GM21447 (cell line): ENCODE results near the gene SCNN1A.

Experiments used
- ATAC-seq: cut with Tn5 transposase; IDR thresholded peaks from one replicate; pipeline ENCODE4 v1.9.1; 2021; ENCODE audit not compliant: unreplicated experiment

The SCNN1A gene

DNA sequence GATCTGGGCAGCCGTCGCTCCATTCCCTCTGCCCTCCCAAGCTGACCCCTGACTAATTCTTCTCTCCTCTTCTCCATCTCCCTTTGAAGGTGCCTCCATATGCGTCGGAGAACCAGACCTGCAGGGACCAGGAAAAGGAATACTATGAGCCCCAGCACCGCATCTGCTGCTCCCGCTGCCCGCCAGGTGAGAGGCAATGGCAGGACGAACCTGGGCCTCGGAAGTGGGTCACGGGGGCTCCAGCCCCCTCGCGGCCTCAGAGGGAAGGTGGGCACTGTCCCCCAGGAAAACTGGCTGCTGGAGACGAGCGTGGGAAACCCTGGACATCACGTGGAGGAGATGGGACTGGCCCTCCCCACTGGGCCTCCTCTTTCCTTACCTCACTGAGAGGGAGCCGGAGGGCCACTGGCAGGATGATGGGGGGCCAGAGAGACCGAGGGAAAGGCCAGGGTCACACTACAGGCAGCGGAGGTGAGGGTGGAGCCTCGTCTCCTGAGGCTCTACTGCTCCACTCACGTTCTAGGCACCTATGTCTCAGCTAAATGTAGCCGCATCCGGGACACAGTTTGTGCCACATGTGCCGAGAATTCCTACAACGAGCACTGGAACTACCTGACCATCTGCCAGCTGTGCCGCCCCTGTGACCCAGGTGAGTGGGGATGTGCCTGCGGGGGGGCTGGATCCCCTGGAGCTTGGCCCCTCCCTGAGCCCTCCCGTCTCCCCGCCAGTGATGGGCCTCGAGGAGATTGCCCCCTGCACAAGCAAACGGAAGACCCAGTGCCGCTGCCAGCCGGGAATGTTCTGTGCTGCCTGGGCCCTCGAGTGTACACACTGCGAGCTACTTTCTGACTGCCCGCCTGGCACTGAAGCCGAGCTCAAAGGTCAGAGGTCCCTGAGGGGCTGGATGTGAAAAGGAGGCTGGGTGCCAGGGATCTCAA lies 9.4 kb upstream of the SCNN1A start:
- ATAC-seq = no peak

DNA sequence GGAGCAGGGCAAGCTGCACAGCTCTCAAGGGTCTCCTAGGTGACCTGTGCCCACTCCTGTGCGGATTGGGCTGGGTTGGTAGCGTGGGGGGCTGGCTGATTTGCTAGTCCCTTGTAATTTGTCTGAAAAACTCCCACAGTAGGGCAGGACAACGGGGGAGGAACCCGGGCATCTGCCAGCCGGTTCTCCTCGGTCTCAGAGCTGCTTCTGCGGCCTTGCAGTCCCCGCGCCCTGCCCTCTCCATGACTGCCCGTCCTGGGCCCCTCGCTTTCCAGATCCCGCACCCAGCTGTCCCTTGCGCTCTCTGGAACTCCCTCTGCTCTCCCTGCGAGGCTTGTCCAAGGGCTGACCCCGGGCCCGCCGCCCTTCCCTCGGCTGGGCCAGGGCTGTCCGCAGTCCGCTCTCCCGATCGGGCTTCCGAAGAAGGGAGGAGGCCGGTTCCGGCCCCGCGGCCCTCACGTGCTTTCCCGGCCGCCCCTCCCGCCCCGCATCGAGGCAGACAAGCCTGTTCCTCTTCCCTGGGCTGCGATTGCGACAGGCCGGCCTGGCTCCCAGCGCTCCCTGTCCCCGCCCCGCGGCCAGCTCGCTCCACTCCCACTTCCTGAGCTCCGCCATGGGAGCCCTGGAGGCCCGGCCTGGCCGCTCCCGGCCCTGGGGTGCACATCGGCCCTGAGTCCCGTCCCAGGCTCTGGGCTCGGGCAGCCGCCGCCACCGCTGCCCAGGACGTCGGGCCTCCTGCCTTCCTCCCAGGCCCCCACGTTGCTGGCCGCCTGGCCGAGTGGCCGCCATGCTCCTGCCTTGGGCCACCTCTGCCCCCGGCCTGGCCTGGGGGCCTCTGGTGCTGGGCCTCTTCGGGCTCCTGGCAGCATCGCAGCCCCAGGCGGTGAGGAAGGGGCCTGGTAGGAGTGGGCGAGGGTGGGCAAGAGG lies 8.5 kb upstream of the SCNN1A start, which contains the start of gene LTBR:
TSS of gene LTBR (plus strand) at position 591 of the 927 bp plus-strand sequence. CDS start at position 788, 197 bp downstream.
- no peak for ATAC-seq

DNA sequence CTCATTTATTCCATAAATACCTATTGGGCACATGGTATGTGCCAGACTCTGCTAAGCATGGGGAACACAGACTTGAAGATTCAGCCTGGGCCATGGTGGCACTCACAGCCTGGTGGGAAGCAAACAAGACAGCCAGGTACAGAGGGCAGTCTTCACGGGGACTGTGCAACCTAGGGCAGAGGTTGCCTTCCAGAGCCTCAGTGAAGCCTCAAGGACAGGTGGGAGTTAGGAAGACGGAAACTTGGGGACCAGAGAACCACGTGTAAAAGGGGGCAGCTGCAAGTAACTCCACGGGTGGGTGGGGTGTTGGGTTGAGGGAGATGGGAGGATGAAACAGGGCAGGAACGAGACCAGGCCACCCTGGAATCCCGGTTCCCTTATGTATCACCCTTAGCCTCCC lies 7.6 kb upstream of the SCNN1A start:
- ATAC-seq = no peak

DNA sequence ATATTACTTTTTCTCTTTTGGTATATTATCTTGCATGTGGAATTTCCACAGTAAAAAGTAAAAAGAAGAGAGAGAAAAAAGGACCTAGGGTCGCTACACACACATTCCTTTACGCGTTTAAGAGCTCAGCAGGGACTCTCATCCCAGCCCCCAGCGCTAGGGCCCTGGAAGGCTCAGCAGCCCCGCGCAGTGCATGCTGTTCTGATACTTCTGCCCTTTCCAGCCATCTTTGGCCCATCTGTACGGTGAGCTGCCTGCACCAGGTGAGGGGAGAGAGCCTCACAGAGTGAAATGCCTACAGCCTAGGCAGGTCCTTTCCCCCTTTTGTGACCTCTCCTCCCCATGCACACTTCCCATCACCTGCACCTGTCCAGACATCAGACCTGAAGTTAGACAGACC lies 7.0 kb upstream of the SCNN1A start:
- ATAC-seq = no peak

DNA sequence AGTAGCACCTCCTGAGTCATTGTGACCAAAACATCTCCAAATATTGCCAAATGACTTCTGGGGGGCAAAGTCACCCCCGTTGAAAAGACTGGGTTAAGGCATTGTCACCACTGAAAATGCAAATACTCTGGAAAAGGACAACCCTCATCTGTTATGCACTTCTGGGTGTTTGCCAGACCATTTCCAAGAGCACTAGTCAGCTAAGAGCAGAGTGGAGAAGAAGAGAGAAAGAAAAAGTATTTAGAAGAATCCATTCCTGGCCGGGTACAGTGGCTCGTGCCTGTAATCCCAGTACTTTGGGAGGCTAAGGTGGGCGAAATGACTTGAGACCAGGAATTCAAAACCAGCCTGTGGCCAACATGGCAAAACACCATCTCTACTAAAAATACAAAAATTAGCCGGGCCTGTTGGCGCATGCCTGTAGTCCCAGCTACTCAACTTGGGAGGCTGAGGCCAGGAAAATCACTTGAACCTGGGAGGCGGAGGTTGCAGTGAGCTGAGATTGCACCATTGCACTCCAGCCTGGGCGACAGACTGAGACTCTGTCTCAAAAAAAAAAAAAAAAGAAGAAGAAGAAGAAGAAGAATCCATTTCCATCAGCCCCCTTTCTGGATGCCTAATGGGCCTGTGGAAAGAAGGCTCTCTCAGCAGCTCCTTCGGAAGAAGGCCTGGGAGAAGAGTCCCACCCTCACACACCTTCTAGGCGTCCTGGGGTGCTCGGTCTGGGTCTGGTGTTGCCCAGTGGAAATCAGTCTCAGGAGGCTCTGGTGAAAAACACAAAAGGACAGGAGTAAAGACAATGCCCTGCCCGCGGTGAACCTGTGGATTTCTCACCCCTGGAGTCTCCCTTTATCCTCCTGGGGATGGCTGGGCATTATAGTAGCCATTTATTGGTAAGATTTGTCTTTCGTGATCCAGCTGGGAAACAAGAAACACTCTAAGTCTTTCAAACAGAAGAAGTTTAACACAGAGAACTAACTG lies 5.1 kb upstream of the SCNN1A start:
- no peak for ATAC-seq

DNA sequence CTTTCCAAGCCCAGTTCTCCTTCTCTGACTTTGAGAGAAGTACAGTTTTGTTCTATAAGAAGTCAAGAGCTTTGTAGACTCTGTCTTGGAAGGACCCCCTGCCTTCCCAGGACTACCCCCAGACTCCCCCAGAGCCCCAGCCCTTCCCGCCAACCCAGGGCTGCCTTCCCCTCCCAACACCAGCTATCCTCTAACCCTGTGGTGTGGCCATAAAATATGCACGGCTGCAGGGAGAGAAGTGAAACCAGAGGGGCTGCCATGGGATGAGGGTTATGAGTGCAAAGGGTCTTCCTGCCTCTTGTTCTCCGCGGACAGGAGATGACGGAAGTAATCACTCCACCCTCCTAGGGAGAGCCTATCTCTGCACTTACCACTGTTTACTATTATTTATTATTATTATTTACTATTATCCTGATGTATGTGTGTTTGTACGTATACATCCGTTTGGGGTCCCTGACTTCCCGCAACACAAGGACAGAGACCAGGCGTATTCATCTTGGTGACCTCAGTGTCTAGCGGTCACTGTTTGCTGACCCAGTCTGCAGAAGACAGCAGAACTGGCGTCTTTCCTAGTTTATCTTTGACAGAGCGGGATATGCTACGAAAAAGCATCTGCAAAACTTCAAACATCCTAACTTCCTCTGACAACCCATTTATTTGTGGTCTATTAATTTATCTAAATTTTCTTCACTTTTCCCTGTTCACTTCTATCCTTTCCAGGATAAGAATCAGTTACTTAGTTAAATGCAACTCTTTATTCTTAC lies 3.5 kb upstream of the SCNN1A start:
- no peak for ATAC-seq

DNA sequence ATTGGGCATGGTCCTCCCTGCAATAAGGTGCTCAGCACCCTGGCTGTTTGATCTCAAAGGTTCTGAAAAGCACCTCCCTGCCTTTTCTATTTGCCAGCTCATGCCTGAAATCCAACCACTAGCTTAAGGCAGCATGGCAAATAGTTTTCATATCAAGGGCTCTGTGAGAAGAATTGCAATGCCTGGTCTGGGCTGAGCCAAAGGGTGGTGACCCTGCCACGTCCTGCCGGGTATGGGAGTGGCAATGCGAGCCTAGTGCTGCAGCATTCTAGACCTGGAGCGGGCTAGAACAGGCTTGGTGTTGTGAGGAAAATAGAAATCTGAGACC lies 2.3 kb upstream of the SCNN1A start:
- no peak for ATAC-seq

DNA sequence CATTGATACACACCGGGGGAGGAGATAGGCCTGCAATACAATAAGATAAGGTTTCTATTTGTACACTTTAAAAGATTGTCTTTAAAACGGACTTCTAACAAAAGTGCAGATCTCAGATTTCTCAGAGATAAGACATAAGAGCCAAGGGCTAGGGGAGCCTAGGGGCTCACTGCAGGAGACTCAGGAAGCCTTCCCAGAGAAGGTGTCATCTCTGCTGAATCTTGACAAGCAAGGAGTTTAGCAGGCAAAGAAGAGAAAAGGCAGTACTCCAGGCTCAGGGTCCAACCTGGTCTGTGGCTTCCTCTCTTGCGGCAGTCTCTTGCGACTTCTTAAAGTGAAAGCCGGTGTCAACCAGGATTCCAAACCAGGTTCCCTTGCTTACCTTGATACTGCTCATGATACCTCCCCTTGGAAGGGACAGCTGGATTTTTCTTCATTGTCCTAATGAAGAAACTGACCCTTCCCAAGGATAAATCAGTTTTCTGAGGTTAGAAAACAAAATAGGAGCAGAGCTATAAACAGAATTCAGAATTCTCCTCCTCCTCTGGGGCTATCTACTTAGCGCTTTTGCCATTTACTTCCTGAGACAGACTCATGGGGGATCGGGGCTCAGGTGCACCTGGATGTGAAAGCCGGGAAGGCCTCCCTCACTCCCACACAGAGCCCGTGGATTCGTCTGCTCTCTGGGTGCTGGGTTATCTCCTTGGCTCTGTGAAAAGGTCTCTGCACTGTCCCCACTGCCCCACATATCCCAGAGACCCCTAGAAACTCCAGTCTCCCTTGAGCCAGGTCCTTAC lies 1.7 kb upstream of the SCNN1A start:
- no peak for ATAC-seq

DNA sequence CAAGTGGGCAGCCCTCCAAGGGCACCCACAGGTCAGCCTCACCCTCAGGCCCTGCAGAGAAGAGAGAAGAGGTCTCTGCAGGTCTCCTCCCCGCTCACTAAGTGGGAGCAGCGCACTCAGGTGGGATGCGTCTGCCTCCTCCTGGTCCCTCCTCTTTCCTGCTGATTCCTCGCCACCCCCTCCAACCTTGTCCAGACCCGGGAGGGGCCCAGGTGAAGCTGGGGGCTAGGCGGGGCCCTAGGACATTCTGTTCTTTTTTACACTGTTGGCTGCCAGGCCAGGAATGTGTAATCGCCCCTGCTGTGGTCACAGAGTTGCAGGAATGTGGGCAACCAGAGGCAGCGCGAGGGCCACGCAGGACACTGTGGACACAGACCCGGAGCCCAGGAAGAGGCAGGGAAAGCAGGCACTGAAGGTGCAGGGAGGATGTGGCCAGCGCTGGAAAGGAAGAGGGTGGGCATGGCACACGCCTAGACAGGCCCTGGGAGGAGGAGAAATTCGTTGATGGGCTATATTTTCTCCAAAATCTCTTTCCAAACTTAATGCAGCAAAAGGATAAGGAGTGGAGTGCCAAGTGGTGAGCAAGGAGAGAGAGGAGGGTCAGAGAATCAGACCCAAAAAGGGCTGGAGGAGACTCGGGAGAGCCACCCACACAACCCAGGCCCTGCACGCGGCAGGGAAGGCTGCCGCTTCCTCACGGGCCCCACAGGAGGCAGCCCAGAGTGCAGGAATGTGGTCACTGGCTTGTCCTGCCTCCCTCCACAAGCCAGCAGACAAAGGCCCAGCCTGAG lies 911 bp upstream of the SCNN1A start:
- no peak for ATAC-seq

DNA sequence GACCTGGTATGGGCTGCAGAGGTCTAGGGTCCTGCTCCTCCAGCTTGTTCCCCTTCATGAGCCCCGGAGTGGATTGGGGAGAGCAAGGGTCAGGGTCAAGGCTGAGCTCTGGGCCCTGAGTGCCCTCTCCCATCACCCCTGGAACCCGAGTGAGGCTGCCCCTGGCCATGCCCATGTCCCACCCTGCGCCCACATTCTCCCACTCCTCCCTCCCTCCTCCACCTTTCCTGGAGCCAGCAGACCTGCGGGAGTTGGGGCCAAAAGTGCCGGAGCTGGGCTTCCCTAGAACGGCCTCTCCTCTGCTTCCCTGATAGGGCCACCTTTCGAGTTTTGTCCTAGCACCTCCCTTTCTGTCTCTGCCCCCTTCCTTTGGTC lies 590 bp downstream of the SCNN1A start:
- no peak for ATAC-seq

DNA sequence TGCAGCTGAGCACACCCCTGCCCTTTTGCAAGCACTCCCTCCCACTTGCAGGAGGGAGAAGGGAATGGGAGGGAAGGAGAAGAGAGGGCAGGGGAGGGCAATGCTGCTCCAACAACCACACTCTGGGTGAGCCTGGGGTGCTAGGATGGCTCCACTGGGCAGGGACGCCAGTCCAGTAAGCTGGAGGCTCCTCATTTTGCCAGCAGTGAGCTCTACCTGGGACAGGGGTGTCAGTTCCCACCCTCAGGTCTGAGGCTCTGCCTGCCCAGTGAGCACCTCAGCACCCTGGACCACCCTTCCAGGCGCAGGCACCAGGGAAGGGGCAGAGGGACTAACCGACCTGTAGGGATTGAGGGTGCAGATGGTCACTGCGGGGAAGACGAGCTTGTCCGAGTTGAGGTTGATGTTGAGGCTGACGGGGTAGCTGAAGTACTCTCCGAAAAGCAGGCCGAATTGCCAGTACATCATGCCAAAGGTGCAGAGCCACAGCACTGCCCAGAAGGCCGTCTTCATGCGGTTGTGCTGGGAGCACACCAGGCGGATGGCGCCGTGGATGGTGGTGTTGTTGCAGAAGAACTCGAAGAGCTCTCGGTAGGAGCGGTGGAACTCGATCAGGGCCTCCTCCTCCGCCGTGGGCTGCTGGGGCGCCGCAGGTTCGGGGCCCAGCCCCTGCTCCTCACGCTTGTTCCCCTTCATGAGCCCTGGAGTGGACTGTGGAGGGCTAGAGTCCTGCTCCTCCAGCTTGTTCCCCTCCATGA lies 1.2 kb downstream of the SCNN1A start:
- no peak for ATAC-seq

DNA sequence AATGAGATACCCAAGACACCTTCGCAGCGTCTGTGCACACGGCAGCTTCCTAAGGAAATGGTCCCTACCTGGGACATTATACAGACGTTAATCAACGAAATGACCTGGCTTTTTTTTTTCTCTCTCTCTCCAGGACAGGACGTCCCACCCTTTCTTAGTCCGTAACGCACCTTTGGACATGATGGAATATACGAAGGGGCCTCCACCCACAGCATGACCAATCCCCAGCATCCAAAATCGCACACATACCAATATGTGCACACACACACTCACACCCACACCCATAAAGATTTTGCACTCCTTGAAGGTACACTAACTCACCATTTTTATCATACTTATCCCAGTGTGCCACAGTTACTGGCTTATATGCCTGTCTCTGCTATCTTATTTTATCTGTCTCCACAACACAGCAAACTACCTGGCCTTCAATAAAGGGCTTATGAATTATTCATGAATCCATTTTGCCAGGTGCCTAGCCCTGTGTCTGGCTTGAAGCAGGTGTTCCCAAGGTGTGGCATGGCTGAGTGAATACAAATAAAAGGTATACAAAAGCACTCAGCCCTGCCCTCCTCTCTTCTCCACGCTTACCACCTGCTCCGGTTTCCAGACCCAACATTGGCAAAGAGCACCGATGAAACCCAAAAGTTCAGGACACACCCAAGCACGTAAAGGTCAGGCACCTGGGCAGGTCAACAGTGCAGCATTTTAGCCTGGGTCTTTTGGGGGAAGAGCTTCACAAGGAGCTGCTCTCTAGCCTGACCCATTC lies 2.2 kb downstream of the SCNN1A start:
- ATAC-seq = no peak

DNA sequence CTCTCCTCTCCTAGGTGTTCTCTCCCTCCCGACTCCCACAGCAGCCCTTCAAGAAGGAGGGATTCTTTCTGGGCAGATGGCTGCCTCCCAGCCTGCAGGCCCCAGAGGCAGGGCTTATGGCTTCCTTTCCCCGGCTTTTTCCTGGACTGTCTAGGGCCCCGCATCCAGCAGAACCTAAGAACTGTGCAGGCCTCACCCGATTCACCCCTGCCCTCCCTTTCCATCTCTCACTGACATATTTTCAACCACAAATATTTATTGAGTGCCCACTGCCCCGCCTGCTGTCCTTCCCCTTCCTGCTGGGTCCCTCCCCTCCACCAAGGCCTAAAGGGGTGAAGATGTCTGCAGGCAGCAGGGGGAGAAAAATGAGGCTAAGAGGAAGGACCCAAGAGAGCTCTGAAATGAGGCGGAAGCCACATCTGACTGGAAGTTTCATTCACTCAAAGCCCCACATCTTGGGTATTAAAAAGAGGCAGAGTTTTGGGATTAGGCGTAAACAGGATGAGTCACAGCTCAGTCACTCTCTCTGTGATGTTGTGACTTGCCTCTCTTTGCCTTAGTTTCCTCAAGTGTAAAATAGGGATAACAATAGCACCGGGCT lies 2.9 kb downstream of the SCNN1A start:
- no peak for ATAC-seq

DNA sequence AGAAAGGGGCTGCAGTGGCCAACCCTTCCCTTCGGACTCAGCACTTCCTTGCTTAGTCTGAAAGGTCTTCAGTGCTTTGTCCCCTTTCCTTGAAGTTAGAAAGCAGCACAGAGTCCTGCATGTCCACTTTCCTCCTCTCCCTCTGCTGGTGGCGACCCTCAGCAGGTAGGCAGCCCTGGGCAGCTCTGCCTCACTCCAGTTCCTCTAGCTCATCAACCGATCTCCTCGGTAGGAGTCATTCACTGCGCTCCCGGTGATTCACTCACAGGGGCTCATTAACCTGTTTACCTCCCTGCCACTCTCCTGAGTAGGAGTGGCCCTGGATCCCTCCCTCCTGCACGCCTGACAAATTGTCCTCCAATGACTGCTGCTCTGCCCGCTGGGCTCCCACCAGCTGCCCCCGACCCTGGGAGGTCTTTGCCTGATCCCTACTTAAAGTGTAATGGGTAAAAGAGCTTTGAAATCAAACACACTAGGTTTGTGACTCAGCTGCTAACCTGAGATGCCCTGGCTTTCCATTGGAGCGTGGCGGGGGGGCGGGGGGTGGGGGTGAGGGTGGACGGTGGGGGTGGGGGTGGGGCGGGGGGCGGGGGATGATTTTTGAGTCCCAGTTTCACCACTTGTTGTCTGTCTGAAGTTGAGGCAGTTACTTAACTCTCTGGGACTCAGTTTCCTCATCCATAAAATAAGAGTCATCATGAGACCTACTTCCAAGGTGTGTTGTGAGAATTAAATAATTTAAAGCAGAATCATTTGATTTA lies 4.2 kb downstream of the SCNN1A start:
- no peak for ATAC-seq

DNA sequence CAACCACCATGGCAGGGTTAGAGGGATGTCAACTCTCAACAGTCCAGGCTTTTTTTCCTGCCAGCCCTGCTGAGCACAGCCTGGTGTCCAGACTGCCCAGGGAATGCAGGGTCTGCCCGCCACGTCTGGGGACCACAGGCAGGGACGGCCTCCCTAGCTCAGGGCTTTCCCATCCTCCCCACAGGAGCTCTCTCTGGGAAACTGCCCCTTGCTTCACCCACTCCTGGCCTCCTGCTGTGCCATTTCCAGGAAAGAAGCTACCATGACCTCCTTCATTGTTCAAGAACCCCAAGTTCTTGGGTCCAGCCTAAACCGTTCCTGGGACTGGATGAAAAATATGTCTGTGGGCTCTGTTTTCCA lies 4.8 kb downstream of the SCNN1A start:
- ATAC-seq = no peak
